HG03342 (cell line): Measurements from ENCODE around the gene MUC6.

Experiments used
- ATAC-seq: cut with Tn5 transposase; IDR thresholded peaks from one replicate; pipeline ENCODE4 v1.9.1; 2021; ENCODE audit warnings: mild to moderate bottlenecking, moderate library complexity; ENCODE audit not compliant: unreplicated experiment

MUC6 gene

GRCh38 chr11:1072116-1072820 lies 35.8 kb upstream of the MUC6 start:
- ATAC-seq, result no peak

GRCh38 chr11:1071571-1072115 lies 35.1 kb upstream of the MUC6 start:
- no peak for ATAC-seq

GRCh38 chr11:1070594-1071462 lies 34.3 kb upstream of the MUC6 start:
- no peak for ATAC-seq

- ATAC-seq, result no peak
Measured at GRCh38 chr11:1069740-1070139, 33.2 kb upstream of the MUC6 start.

GRCh38 chr11:1067812-1068496 lies 31.4 kb upstream of the MUC6 start:
- ATAC-seq, result no peak

- no peak for ATAC-seq
Measured at GRCh38 chr11:1064167-1064566, 27.6 kb upstream of the MUC6 start.

GRCh38 chr11:1062075-1062820 lies 25.7 kb upstream of the MUC6 start:
- no peak for ATAC-seq

- ATAC-seq, result no peak
Measured at GRCh38 chr11:1060852-1061616, 24.5 kb upstream of the MUC6 start.

GRCh38 chr11:1060410-1060809 lies 23.9 kb upstream of the MUC6 start:
- ATAC-seq, result no peak

GRCh38 chr11:1059759-1060158 lies 23.2 kb upstream of the MUC6 start:
- no peak for ATAC-seq

- no peak for ATAC-seq
Measured at GRCh38 chr11:1057806-1058205, 21.3 kb upstream of the MUC6 start.

GRCh38 chr11:1055990-1056771 lies 19.7 kb upstream of the MUC6 start:
- no peak for ATAC-seq

- no peak for ATAC-seq
Measured at GRCh38 chr11:1055109-1055703, 18.7 kb upstream of the MUC6 start.

- no peak for ATAC-seq
Measured at GRCh38 chr11:1054143-1055108, 17.9 kb upstream of the MUC6 start.

- ATAC-seq, result no peak
Measured at GRCh38 chr11:1053121-1053901, 16.8 kb upstream of the MUC6 start.

GRCh38 chr11:1052133-1053011 lies 15.9 kb upstream of the MUC6 start:
- no peak for ATAC-seq
